ENCODE measurements around the gene KRT14.
A peak's percentile ranks its signal among the peaks of the same experiment; 100 is the strongest.
"Not testable (repeated sequence)": the region's sequence is repeated elsewhere in the genome, so short reads cannot be mapped to it uniquely, and the experiment has no call there.

Gene KRT14

GRCh38 chr17:41580687-41581365 lies 5.9 kb downstream of the KRT14 start:
- no peak for TF ChIP-seq CTCF (IDR thresholded peaks at IDR 0.05; ENCODE audit: low read depth, low read length, missing control alignments)
- H3K4me3 ChIP-seq (ENCODE audit: low read depth, low read length), result no peak overlapping the region
- DNase-seq (ENCODE audit: low read depth), result no peak

- H3K4me3 ChIP-seq (ENCODE audit: low read depth, low read length), result no peak overlapping the region
- TF ChIP-seq CTCF (IDR thresholded peaks at IDR 0.05; ENCODE audit: low read depth, low read length, missing control alignments), result no peak
- no peak for DNase-seq (ENCODE audit: low read depth)
Measured at GRCh38 chr17:41580244-41580575, 6.5 kb downstream of the KRT14 start.

- peak; percentile 95 for TF ChIP-seq CTCF (IDR thresholded peaks at IDR 0.05; ENCODE audit: low read depth, low read length, missing control alignments)
- DNase-seq (ENCODE audit: low read depth), result peak; percentile 29
- H3K4me3 ChIP-seq (ENCODE audit: low read depth, low read length), result no peak overlapping the region
Measured at GRCh38 chr17:41579484-41580243, 7.0 kb downstream of the KRT14 start.

GRCh38 chr17:41578971-41579370 lies 7.7 kb downstream of the KRT14 start:
- DNase-seq (ENCODE audit: low read depth), result no peak
- no peak for TF ChIP-seq CTCF (IDR thresholded peaks at IDR 0.05; ENCODE audit: low read depth, low read length, missing control alignments)
- H3K4me3 ChIP-seq (ENCODE audit: low read depth, low read length), result no peak overlapping the region

- no peak for TF ChIP-seq CTCF (IDR thresholded peaks at IDR 0.05; ENCODE audit: low read depth, low read length, missing control alignments)
- no peak for DNase-seq (ENCODE audit: low read depth)
- H3K4me3 ChIP-seq (ENCODE audit: low read depth, low read length), result no peak overlapping the region
Measured at GRCh38 chr17:41578538-41578937, 8.2 kb downstream of the KRT14 start.

- not testable (repeated sequence) for H3K4me3 ChIP-seq (ENCODE audit: low read depth, low read length); DNase-seq (ENCODE audit: low read depth)
Measured at GRCh38 chr17:41576740-41577139, 10.0 kb downstream of the KRT14 start.

GRCh38 chr17:41575336-41575735 lies 11.4 kb downstream of the KRT14 start:
- TF ChIP-seq CTCF (IDR thresholded peaks at IDR 0.05; ENCODE audit: low read depth, low read length, missing control alignments), result no peak
- H3K4me3 ChIP-seq (ENCODE audit: low read depth, low read length), result no peak overlapping the region
- no peak for DNase-seq (ENCODE audit: low read depth)
